Astrocyte of the spinal cord (primary cell): Measurements from ENCODE around the gene PLAC9.
A peak's percentile ranks its signal among the peaks of the same experiment; 100 is the strongest.

Experiments used
- DNase-seq: peaks from one replicate; pipeline ENCODE4 v3.0.0; 2011; ENCODE audit warnings: low read depth, low spot score
- H3K4me3 ChIP-seq: 2 replicates; pipeline ENCODE4 v1.5.1; 2011; ENCODE audit warnings: low read depth, mild to moderate bottlenecking, low read length, moderate library complexity
- in situ Hi-C: cut with HindIII; loops from 2 replicates; pipeline ENCODE4 v1.10.0; 2017; ENCODE audit warnings: low sequenced_read_pairs
- TF ChIP-seq, protein P1 (sequence below): IDR thresholded peaks from 2 replicates; pipeline ENCODE4 v1.5.1; 2012; ENCODE audit warnings: low read depth, mild to moderate bottlenecking, low read length, inconsistent platforms

Gene PLAC9

DNA sequence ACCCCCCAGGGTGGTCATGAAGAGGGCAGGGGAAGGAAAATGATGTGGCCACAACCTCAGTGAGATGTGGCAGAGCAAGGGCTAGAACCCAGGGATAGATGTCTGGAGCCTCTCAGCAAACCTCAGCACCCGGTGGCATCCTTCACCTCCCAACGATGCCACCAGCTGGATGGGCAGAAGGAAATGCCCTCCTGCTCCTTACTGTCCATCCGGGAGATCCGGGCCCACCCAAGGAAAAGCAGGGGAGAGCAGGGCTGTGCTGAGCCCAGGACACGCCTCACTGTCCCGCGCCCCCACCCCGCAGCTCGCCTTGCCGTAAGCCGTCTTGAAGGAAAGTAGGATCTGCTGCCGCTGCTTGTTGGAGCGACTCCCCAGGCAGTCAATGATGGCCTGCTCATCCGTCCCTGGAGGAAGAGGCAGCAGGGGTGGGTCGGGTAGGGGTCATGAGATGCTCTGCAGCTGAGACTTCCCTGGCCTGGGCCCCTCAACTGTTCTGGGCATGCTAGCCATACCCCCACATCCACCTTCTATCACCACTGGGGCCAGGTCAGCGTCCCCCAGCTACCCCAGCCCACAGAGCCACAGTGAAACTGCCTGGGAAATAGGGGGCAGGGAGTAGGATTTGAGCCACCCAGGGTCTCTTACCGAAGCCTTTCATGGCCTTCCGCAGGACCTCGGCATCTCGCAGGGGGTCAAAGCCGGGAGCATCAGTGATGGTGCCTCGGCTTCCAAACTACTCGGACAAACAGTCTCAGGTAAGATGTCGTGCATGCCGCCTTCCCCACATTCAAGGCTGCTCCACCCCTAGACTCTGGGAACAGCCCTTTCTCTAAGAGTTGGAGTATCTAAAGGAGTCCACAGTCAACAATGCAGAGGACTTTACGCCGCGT lies 34.3 kb downstream of the PLAC9 start:
- no peak overlapping the region for H3K4me3 ChIP-seq
- in situ Hi-C loops = no loop called here
- no peak for DNase-seq
- TF ChIP-seq, protein P1, sequence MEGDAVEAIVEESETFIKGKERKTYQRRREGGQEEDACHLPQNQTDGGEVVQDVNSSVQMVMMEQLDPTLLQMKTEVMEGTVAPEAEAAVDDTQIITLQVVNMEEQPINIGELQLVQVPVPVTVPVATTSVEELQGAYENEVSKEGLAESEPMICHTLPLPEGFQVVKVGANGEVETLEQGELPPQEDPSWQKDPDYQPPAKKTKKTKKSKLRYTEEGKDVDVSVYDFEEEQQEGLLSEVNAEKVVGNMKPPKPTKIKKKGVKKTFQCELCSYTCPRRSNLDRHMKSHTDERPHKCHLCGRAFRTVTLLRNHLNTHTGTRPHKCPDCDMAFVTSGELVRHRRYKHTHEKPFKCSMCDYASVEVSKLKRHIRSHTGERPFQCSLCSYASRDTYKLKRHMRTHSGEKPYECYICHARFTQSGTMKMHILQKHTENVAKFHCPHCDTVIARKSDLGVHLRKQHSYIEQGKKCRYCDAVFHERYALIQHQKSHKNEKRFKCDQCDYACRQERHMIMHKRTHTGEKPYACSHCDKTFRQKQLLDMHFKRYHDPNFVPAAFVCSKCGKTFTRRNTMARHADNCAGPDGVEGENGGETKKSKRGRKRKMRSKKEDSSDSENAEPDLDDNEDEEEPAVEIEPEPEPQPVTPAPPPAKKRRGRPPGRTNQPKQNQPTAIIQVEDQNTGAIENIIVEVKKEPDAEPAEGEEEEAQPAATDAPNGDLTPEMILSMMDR = no peak

DNA sequence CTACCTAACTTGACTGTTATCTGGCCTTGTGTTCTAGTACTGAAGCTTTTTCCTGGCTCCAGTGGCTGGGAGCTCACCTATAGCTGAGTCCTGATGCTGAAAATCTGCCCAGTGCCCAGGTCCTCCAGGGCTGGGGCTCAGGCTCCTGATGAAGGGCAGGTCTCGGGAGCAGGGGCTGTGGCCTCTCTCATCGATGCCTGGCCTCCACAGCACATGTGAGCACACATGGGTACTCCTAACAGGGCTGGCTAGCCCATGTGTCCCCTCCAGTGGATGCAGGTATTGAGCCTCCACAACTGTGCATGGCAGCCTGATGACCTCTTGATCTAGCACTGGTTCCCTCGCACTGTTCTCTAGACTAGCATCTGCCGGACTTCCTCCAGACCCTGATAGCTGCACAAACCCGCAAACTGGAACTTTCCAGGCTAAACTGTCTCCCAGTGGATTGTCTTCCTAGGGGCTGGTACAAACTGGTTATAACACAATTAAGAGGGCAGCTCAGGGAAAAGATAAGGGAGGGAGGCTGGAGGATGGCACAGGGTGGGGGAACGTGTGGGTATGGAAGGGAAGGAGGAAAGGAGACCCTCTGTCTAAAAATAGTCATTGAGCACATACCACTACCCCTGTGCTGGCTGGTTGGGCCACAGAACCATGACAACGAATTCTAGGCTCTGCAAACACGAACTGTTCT lies 35.1 kb downstream of the PLAC9 start:
- H3K4me3 ChIP-seq = no peak overlapping the region

DNA sequence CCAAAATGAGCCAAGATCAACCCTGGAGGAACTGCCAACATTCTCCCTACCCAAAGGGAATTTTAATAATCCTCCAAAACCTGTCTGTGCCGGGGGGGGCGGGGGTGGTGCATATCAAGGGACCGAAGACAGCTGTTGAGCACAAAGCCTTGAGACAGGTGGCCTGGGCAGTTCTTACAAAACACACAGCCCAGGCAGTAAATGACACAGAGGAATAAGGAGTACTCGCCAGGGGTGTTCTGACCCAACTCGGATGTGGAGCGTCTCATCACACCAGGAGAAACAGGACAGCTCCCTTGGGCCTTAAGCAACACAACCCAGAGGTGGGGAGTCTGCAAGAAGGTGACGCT lies 35.6 kb downstream of the PLAC9 start:
- in situ Hi-C loops = no loop called here
- TF ChIP-seq, protein P1 = no peak

More for the DNA sequence above, 35.1 kb downstream of the PLAC9 start:
- no peak for DNase-seq
- in situ Hi-C loops = no loop called here
- TF ChIP-seq, protein P1 = no peak

GRCh38 chr10:80168679-80169380 lies 36.3 kb downstream of the PLAC9 start:
- TF ChIP-seq, protein P1 = peak; percentile 38
- no peak overlapping the region for H3K4me3 ChIP-seq
- in situ Hi-C loops = no loop called here
- no peak for DNase-seq

More for the DNA sequence above, 35.6 kb downstream of the PLAC9 start:
- no peak for DNase-seq
- H3K4me3 ChIP-seq = no peak overlapping the region

- no peak overlapping the region for H3K4me3 ChIP-seq
- in situ Hi-C loops = no loop called here
- TF ChIP-seq, protein P1 = no peak
- no peak for DNase-seq
Observed at GRCh38 chr10:80170026-80170425, 37.5 kb downstream of the PLAC9 start.

DNA sequence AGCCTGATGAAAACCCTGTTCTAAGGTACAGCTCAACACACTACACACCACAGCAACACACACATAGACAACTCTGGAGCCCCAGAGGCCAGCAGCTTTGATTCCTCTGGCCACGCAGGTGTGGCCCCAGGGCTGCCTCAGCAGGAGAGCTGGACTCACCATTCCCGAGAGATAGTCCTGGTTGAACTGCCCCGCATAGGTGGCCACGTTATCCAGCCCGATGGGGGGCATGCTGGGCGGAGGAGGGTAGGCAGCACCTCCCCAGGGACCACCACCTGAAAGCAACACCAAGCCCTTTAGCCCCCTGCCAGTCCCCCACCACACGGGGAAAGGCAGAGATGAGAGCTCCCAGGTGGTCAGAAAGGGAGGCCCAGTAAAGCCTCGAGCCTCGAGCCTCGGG lies 38.1 kb downstream of the PLAC9 start:
- in situ Hi-C loops = no loop called here
- TF ChIP-seq, protein P1 = no peak
- no peak for DNase-seq
- no peak overlapping the region for H3K4me3 ChIP-seq
